HG03558 (cell line): ENCODE data around the gene FCGR3B.
"Not testable (repeated sequence)": the region's sequence is repeated elsewhere in the genome, so short reads cannot be mapped to it uniquely, and the experiment has no call there.

Source experiments
- ATAC-seq: cut with Tn5 transposase; IDR thresholded peaks from one replicate; pipeline ENCODE4 v1.9.1; 2021; ENCODE audit warnings: moderate number of reproducible peaks; ENCODE audit not compliant: unreplicated experiment; ENCODE audit errors: extremely low read depth

The FCGR3B gene

GRCh38 chr1:161606541-161607336 is 24.2 kb downstream of the FCGR3B start:
- ATAC-seq: not testable (repeated sequence)

- not testable (repeated sequence) for ATAC-seq
Observed at GRCh38 chr1:161605762-161606540, 25.0 kb downstream of the FCGR3B start.

- not testable (repeated sequence) for ATAC-seq
Observed at GRCh38 chr1:161605024-161605423, 26.0 kb downstream of the FCGR3B start.

GRCh38 chr1:161597077-161597476 is 33.9 kb downstream of the FCGR3B start:
- ATAC-seq: not testable (repeated sequence)

- not testable (repeated sequence) for ATAC-seq
Observed at GRCh38 chr1:161595583-161595982, 35.4 kb downstream of the FCGR3B start.

- not testable (repeated sequence) for ATAC-seq
Observed at GRCh38 chr1:161595173-161595572, 35.8 kb downstream of the FCGR3B start.

GRCh38 chr1:161594269-161594984 is 36.5 kb downstream of the FCGR3B start:
- not testable (repeated sequence) for ATAC-seq

- ATAC-seq: not testable (repeated sequence)
Observed at GRCh38 chr1:161593092-161593755, 37.8 kb downstream of the FCGR3B start.

- not testable (repeated sequence) for ATAC-seq
Observed at GRCh38 chr1:161592586-161592985, 38.4 kb downstream of the FCGR3B start.

GRCh38 chr1:161589920-161590319 is 41.1 kb downstream of the FCGR3B start:
- not testable (repeated sequence) for ATAC-seq

- not testable (repeated sequence) for ATAC-seq
Observed at GRCh38 chr1:161589365-161589764, 41.6 kb downstream of the FCGR3B start.

GRCh38 chr1:161588596-161588995 is 42.4 kb downstream of the FCGR3B start:
- ATAC-seq: not testable (repeated sequence)

GRCh38 chr1:161582882-161583281 is 48.1 kb downstream of the FCGR3B start:
- not testable (repeated sequence) for ATAC-seq

- ATAC-seq: not testable (repeated sequence)
Observed at GRCh38 chr1:161580879-161581537, 50.0 kb downstream of the FCGR3B start.

- not testable (repeated sequence) for ATAC-seq
Observed at GRCh38 chr1:161579856-161580507, 51.0 kb downstream of the FCGR3B start.

- ATAC-seq: not testable (repeated sequence)
Observed at GRCh38 chr1:161576676-161577075, 54.3 kb downstream of the FCGR3B start.
